GM21526 (cell line): Measurements from ENCODE around the gene TACC3.

Experiments
- ATAC-seq: cut with Tn5 transposase; IDR thresholded peaks from one replicate; pipeline ENCODE4 v1.9.1; 2021; ENCODE audit warnings: moderate library complexity; ENCODE audit not compliant: unreplicated experiment, low FRiP score

TACC3 gene

GRCh38 chr4:1756893-1757779 is 35.8 kb downstream of the TACC3 start:
- ATAC-seq: no peak

- no peak for ATAC-seq
Measured at GRCh38 chr4:1757836-1758235, 36.5 kb downstream of the TACC3 start.

DNA sequence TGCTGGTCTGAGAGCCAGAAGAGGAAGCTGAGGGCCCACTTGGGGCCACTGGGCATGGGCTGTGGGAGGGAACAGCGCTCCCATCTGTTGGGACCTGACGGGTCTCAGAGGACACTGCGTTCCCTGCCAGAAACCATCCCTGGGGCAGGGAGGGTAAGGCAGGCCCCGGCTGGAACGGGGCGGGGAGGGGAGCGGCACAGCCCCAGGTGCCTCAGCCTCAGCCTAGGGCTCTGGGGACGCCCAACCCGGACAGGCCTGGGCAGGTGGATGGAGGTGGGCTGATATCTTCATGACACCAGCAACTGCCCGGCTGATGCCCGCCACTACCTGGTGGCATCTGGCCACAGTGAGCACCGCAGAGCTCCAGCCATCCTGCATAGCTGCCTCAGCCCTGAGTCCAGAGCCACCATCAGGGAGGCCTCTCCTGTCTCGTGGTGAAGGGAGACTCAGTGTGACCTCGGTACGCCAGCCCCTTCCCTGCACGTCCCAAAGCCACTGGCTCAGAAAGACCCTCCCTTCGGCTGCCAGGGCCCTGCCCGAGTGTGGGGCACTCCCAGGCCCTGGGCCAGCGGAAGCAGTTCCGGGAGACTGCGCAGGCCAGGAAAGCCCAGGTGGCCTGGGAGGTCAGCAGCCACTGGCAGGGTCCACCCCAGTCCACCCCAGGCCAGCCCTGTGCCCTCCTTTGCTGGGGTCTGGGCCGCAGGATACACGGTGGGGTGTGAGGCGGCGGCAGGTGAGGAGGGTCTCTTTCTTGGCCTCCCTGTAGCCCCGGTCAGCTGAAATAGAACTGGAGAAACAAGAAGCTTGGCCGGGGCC is 37.2 kb downstream of the TACC3 start:
- no peak for ATAC-seq

DNA sequence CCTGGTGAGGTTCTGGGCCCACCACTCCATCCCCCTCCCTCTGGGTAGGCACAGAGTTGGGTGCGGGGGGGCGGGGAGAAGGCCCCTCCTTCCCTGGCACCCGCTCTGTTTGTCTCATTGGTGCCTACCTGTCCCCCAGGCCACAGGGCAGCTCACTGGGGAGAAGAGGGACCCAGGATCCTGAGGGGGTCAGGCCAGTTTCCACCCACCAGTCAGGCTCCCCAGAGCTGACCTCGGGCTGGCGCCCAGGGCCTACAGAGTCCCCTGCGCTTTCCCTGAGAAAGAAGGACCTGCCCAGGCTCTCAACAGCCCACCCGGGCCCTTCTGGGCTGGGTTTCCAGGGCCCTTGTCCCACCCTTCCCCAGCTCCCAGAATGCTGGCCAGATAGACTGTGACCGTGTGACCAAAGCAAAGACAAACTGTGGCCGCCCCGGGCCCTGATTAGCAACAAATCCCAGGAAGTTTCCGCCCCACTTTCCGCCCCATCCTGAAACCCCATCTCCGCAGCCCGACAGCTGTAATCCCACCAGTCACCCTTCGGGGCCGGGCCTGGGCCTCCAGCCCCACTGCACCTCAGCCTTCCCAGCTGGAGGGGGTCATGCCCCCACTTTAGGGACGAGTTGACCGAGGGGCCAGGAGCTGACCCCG is 38.0 kb downstream of the TACC3 start:
- ATAC-seq: no peak

DNA sequence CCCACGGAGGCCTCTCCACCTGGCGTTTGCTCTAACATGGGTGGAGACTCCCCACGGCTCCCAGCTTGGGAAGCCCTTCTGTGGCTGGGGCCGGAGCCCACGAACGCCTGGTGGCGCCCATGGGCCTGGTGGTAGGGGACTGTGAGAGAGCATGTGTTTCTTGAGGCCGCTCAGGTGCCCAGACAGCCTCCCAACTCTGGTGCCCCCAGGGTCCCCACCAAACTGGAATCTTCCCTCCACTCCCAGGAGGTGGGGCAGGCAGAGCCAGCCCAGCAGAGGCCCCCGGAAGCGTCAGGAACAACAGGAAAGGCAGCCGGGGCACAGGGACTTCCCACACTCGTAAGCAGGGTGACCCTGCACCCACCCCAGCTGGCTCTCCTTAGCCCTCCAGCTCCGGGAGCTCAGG is 38.5 kb downstream of the TACC3 start:
- ATAC-seq: no peak

- ATAC-seq: no peak
Measured at GRCh38 chr4:1760521-1761071, 39.3 kb downstream of the TACC3 start.

GRCh38 chr4:1761130-1761689 is 39.9 kb downstream of the TACC3 start:
- no peak for ATAC-seq

DNA sequence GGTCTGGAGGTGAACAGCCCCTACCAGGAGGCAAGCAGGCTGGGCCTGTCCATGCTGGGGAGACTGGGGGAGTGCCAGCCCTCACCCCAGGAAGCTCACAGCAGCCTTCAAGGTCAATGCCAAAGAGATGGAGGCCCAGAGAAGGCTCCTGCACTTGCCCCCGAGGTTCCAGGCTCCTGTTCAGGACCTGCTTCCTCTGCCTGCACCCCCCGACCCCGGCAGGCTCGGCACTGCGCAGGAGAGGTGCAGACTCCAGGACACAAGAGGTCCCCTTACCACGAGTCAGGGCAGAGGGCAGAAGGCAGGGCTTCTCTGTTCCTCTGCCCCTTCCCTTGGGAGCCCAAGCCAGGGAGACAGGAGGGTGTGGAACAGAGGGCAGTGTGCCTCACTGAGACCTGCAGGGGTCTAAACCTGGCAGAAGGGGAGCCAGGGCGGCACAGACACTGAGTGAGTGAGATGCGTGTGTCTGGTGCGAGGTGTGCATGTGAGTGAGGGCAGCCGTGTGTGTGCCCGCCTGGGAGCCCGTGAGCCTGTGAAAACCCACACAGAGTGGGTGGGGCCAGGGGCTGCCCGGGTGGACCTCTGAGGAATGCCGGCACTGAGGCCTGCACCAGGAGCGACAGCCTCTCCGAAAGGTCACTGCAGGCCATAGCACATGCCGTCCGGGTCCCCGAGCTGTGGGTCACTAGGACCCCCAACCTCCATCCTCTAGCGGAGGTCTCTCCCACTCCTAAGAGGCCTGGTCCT is 41.1 kb downstream of the TACC3 start:
- ATAC-seq: no peak

DNA sequence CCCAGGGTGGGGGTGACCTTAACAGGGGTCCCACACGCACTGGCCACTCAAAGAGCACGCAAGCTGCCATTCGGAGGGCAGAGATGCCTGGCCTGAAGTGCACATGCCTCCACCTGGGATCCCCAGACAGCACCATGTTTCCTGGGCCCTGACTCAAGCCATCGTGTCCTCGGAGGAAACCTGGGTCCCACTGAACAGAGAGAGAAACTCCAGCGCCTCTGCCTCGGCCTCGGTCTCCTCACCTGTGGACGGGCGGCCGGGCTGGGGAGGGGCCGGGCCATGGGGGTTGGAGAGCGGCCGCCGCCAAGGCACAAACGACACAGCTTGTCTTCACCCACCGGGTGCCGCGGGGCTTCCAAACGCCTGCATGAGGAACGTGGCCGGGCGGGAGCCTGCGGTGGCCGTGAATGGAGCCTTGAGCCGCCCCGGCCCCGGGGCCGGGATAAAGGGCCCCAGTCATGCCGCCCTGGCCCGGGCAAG is 41.8 kb downstream of the TACC3 start:
- no peak for ATAC-seq

DNA sequence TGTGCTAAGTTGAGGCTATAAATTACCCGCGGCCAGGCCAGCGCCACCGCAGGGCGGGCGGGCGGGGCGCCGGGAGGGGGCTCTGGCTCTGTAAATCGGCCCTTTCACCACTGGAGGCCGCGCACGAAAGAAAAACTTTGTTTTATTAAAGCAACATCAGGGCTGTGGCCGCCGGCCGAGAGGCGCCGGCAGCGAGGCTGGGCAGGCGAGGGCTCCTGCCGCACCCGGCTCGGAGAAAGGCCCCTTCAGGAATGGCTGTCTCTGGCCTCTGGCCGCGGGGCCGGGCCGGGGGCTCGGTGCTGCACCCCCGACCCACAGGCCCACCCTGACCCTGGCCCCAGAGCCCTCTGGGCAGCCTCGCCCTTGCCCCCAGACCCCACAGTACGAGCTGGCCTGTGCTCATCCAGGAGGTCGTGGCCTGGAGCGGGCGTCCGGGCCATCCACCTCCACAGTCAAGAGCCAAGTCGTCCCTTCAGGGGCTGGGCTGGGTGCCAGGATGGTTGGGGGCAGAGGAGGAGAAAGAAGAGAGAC is 42.3 kb downstream of the TACC3 start:
- ATAC-seq: no peak

DNA sequence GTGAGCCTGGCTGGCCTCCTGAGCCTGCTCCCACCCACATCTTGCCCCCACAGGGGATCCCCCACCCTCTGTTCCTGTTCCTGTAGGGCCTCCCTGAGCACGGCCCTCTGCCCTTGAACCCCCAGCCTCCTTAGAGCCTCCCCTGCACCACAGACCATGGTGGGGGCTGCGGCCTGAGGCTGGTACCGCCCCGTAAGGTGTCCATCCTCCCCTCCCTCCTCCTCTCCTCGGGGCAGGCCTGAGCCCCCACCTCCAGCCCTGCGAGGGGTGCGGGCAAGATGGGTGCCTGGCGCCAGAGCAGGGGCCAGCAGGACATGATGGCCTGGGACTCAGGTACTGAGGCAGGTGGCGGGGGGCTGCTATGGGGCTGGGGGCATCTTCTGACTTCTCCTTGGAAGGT is 43.3 kb downstream of the TACC3 start:
- ATAC-seq: no peak

DNA sequence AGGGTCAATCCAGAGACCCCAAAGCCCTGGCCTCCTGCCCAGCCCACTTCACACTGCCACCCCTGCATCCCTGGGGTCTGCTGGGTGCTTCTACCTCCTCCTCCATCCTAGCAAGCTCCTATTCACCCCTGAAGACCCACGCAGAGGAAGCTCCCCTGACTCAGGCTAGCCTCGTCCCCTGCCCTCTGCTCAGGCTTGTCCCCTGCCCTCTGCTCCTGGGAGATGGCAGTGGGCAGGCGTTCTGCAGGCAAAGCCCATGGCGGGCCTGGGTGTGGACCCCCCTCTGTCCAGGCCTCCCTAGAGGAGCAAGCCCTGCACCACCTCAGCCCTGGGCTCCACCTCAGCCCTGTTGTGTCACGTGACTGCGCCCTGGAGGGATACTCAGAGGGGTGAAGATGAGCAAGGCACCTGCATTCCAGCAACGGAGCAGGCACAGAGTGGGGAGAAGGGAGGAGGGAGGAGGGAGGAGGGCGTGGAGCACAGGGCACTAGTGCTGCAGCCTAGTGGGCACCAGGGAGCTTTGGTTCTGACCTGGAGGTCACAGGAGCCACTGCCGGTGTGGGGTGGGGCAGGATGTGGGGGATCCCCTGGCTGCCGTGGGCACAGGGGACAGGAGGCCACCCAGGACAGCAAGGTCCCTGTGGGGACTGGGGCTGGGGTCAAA is 44.2 kb downstream of the TACC3 start:
- no peak for ATAC-seq

- no peak for ATAC-seq
Measured at GRCh38 chr4:1766106-1767060, 45.1 kb downstream of the TACC3 start.

DNA sequence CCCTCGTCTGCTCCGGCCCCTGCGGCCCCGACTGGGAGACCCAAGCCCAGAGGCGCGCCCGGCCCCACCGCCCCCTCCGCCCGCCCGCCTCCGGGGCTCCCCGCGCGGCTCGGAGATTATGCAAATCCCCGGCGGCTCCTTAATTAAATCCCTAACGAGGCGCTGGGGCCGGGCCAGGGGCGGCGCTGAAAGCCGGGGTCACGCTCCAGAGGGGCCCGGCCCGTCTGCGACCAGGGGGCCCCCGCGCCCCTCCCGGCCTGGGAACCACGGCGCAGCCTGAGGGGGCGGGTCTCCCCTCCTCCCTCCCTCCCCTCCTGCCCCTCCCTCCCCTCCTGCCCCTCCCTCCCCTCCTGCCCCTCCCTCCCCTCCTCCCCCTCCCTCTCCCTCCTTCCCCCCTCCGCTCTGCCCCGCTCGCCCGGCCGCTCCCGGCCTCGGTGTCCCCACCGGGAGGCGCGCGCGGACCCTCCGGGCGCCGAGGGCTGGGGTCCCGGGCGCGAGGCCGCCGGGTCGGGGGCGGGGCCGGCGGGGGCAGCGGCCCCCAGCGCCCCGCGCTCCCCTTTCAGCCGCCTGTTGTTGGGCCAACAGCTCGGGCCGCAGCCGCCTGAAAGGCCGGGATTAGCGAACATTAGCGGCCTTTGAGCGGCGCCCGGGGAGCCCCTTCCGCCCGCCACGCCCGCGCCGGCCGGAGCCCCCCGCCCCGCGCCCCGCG is 45.9 kb downstream of the TACC3 start:
- no peak for ATAC-seq

DNA sequence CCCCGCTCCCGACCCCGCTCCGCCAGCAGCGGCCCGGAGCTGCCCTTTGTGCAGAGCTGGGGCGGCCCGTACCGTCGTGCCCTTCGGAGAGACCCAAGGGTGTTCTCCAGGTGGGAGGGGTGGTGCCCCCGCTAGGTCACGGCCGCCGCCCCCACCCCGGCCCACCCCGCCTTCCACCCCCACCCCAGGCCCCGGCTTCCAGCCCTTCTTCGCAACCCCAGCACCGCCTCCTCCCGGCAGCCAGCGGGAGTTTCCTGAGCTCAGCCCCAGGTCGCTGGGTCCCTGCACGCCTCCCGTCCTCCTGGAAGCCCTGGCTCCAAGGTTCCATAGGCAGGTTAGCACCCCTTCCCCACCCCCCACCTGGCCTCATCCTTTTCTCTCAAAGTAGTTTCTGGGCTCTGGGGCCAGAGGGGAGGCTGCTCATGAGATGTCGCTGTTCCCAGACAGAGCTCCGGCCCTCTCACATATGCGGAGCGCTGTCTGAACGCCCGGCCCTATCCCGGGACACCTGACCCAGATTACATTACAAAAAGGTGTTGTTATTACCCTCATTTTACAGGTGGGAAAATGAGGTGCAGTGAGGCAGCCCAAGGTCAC is 46.5 kb downstream of the TACC3 start:
- ATAC-seq: no peak

- no peak for ATAC-seq
Measured at GRCh38 chr4:1768367-1769034, 47.2 kb downstream of the TACC3 start.
